Astrocyte of the cerebellum (primary cell): ENCODE measurements around the gene NCK2.

Experiments used
- DNase-seq: peaks from one replicate; pipeline ENCODE4 v3.0.0-alpha.2; 2011; ENCODE audit warnings: low read depth
- H3K4me3 ChIP-seq: 2 replicates; pipeline ENCODE4 v1.5.1; 2011; ENCODE audit warnings: mild to moderate bottlenecking, low read depth, low read length, moderate library complexity
- CTCF ChIP-seq: IDR thresholded peaks from 2 replicates; pipeline ENCODE4 v1.5.1; 2012; ENCODE audit warnings: low read length, low read depth, moderate library complexity, mild to moderate bottlenecking; ENCODE audit errors: missing control alignments
- in situ Hi-C: cut with HindIII; loops from 2 replicates; pipeline ENCODE4 v1.10.0; 2017; ENCODE audit warnings: low sequenced_read_pairs

The NCK2 gene

GRCh38 chr2:105842555-105842954 is 97.8 kb downstream of the NCK2 start:
- no peak overlapping the region for H3K4me3 ChIP-seq
- in situ Hi-C loops, result no loop called here
- no peak for TF ChIP-seq CTCF
- DNase-seq, result no peak

- no peak for DNase-seq
- no peak for TF ChIP-seq CTCF
- H3K4me3 ChIP-seq, result no peak overlapping the region
- in situ Hi-C loops, result no loop called here
Measured at GRCh38 chr2:105843476-105844374, 99.0 kb downstream of the NCK2 start.

GRCh38 chr2:105845976-105846375 is 101.3 kb downstream of the NCK2 start:
- H3K4me3 ChIP-seq, result no peak overlapping the region

DNA sequence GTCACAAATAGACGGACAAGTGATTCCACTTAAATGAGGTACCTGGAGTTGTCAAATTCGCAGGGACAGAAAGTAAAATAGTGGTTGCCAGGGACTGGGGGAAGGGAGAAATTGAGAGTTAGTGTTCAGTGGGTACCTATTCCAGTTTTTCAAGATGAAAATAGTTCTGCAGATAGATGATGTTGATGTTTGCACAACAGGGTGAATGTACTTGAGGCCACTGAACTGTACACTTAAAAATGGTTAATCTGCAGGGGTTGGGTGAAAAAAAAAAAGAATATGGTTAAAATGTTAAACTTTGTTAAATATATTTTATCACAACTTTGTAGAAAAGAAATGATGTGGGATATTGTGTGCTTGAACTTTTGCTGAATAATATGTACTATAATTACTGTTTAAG is 102.3 kb downstream of the NCK2 start:
- no peak overlapping the region for H3K4me3 ChIP-seq
- in situ Hi-C loops, result no loop called here
- DNase-seq, result no peak
- TF ChIP-seq CTCF, result no peak

More at GRCh38 chr2:105845976-105846375, 101.3 kb downstream of the NCK2 start:
- in situ Hi-C loops, result no loop called here
- TF ChIP-seq CTCF, result no peak
- DNase-seq, result no peak

GRCh38 chr2:105848367-105848766 is 103.7 kb downstream of the NCK2 start:
- in situ Hi-C loops, result no loop called here
- no peak for TF ChIP-seq CTCF
- no peak overlapping the region for H3K4me3 ChIP-seq
- no peak for DNase-seq

DNA sequence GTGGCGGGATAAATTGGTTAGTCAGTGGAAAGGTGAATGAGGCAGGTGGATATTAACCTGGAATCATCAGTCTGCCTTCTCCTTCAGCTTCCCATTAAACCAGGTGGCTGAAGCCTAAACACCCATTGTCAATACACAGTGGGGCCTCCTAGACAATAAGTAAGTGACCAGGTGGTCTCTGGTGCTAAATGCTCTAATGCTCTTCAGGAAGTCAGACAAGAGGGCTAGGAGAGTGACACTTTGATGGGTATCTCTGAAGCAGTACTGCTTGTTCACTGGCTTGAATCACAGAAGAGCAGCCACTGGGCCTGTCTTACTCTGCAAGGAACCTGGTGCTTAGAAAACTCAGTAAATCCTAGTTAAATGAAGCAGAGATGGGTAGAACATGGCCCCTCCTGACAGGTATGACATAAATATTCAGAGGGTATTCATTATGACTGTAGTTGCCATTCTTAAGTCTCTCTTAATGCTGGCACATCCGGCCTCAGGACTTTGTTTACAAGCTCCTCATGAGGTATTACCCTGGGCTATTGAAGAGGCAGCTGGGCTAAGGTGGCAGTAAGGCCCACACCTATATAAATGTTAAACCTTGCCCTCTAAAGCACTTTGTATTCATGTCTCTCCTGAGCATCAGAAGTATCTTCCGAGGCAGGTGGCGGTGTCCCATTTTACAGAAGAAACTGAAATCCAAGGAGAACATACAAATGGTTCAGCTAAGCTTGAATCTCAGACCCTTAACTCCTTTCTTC is 104.9 kb downstream of the NCK2 start:
- in situ Hi-C loops, result no loop called here
- no peak for TF ChIP-seq CTCF
- H3K4me3 ChIP-seq, result no peak overlapping the region
- no peak for DNase-seq
